Fibroblast of skin of abdomen (primary cell): ENCODE data around the gene CPZ. TPM values are rescaled to one million over a fixed set of nuclear protein-coding genes. Genes with fewer than 3 reads are reported as not detected.

ENCODE experiments used
- DNase-seq: peaks from one replicate; pipeline ENCODE4 v3.0.0-alpha.2; 2013
- polyA plus RNA-seq, 2 experiments: library from polyadenylated mRNA; unstranded; fragments of 120-200 nt; gene quantifications; one replicate each; pipeline ENCODE4 v1.2.1, GENCODE V29; 2013; ENCODE audit not compliant: insufficient read length in 2 of 2

CPZ gene
- 7.2 TPM for polyA plus RNA-seq (2013, experiment 1 of 2; ENCODE audit: insufficient read length)
- polyA plus RNA-seq (2013, experiment 2 of 2; ENCODE audit: insufficient read length): 7.2 TPM

DNA sequence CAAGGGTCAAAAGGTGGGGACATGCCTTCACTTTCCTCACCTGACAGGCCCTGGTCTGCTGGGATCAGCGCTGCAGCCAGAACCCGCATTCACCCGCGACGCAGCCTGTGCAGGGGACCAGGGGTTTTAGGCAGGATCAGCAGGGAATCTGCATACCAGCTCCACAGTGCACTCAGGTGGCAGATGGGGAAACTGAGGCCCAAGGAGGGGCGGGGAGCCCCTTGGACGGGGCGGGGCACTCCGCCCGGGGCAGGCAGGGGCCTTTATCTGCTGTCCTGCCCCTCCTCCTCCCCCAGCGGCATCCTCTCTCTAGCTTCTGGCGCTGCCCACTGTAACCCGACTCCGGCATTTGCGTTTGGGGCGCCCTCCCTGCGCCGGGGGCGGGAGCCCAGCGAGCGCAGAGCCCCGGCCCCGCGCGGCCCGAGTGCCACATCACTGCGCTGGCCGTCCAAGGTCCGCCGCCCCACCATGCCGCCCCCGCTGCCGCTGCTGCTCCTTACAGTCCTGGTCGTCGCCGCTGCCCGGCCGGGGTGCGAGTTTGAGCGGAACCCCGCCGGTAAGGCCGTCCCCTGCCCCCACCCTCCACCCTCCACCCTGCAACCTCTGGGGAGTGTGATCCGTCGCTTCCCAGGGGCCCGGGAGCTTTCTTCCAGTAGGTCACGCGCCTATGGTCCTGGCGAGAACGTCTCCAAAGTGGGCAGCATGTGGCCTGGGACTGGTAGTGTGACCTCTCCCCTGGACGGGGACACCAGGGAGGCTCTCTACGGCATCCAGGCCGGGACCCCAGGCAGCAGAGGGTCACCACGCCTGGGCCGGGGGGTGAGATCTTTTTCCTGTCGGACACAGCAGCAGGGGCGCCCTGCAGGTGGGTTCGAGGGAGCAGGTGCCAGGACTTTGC lies at the start of gene CPZ:
CPZ (plus strand) TSS at position 400 of the 898 bp plus-strand sequence; CDS start at position 469, 69 bp downstream.
- DNase-seq: peak; percentile 29

DNA sequence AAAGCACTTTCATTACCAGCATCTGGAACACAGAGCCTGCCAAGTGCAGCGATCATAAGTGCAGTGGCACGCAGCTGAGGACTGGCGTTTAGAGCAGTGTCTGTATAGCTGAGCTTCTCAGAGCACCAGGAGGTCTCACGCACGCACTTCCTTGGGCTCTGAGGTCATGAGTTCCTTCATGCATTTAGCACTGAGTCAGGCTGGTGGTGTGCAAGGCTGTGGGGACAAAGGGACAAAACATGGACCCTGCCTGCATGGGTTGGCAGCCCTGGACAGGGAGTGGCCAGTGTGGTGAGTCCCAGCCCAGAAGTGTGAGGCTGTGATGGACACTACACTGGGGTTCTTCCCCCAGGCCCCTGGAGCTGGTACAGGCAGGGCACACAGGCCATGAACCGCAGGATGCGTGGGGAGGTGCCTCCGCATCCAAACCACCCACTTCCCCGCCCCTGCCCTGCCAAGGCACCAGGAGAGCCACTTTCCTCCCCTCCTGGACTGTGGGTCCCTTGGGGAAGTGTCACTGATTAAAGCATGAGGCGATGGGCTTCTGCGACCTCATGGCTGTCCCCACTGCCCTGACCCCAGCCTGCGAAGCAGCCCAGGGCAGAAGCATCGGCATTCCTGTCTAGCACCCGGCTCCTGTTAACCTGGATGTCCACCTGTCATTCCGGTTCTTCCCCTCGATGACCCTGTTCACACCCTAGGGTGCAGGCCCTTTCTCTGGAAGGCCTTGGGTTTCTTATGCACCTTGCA lies 49.6 kb upstream of the CPZ start:
- DNase-seq: no peak

DNA sequence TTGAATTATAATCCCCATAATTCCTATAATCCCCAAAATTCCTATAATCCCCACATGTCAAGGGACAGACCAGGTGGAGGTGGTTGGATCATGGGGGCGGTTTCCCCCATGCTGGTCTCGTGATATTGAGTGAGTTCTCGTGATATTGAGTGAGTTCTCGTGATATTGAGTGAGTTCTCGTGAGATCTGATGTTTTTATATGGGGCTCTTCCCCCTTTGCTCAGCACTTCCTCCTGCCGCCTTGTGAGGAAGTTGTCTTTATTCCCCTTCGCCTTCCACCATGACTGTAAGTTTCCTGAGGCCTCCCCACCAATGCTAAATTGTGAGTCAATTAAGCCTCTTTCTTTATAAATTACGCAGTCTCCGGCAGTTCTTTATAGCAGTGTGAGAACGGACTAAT lies 48.9 kb upstream of the CPZ start:
- no peak for DNase-seq

DNA sequence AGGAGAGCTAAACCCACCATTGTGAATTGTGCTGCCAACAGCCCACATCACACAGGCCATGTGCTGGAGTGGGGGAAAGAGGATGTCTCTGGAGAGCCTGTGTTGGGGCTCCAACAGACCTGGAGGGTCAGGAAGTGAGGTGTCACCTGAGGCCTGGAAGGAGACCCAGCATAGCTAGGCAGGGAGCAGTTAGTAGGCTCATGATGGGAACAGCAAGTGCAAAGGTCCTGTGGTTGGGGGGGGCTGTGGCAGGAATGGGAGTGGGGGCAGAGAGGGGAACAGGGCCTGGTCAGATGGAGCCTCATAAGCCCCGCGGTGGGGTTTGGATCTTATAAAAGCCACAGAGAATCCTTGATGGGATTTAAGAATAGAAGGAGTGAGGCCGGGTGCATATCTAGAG lies 48.3 kb upstream of the CPZ start:
- DNase-seq: no peak

DNA sequence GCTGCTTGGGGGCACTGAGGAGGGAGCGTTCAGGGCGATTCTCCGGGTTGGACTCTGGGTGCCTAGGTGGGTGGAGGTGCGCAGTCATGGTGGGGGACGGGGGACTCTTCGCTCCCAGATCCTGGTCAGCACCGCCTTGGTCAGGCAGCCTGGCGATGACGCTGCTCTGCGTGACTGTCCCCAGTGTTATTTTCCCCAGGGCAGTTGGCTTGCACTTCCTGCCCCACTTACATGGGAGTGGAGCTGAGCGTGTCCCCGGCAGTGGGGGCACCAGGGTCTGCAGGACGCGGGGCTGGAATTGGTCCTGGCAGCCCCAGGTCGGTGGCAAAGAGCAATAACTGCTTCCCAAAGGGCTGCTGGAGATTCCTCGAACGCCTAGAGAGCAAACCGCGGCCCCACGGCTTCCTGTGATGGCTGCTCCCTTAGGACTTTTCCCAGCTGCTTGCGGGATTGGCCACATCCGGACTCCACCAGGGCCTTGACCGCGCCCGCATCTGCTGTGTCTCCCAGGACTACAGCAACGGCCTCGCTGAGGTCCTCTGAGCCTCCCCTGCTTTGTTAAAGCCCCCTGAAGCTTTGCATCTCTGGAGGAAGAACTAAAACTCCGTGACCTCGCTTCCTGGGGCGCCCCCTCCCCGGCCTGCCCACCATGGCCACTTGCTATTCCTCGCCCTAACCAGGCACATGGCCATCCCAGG lies 47.7 kb upstream of the CPZ start:
- DNase-seq: peak; percentile 57

DNA sequence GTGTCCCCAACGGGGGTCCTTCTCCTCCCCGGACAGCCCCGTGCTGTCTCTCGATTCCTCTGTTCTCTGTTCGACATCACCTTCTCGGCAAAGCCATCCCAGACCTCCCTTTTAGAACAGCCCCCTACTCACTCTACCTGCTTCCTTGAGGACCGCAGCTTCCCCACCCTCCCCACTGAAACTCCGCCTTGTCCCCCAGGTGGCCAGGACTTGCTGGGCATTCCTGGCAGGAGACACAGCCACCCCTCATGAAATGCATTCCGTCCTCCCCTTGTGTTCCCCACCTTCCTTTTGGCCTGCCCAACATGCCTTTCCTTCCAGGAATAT lies 47.2 kb upstream of the CPZ start:
- no peak for DNase-seq

DNA sequence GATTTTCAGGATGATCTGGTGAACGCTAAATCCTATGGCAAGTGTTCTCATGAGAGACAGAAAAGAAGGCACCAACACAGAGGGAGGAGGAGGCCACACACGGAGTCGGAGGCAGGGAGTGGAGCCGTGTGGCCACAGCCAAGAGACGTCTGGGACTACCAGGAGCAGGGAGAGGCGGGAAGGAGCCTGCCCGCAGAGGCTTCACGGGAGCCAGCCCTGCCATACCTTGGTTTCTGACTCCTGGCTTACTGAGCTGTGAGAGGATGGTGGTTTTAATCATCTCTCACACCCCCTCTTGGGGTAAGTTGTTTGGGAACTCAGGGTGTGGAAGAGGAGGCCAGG lies 45.8 kb upstream of the CPZ start:
- no peak for DNase-seq

DNA sequence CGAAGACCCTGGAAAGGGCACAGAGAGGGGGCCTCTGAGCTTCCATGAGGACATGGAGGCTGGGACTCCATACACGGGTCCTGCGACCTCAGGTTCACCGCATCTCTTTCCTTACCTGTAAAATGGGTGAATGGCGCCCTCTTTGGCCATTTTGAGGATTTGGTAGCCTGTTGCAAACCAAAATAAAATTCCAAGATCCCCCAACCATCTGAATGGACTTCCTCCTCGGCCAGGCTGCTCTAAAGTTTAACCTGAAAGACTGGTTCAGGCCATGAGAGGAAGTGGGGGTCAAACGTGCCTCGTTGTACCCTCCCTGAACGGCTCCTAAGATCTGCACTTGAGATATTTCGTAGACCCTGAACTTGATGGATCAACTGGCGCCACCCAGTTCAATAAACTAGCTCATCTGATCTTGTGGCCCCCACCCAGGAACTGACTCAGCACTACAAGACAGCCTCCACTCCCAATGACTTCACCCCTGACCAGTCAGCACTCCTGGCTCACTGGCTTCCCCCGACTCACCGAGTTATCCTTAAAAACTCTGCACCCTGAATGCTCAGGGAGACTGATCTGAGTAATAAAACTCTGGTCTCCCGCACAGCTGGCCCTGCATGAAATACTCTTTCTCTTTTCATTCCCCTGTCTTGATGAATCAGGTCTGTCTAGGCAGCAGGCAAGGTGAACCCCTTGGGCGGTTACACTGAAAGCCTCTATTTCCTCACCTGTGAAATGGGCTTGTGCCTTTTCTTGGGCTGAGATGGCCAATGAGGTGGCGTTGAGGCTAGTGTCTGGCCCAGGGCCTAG lies 45.3 kb upstream of the CPZ start:
- peak; percentile 37 for DNase-seq

DNA sequence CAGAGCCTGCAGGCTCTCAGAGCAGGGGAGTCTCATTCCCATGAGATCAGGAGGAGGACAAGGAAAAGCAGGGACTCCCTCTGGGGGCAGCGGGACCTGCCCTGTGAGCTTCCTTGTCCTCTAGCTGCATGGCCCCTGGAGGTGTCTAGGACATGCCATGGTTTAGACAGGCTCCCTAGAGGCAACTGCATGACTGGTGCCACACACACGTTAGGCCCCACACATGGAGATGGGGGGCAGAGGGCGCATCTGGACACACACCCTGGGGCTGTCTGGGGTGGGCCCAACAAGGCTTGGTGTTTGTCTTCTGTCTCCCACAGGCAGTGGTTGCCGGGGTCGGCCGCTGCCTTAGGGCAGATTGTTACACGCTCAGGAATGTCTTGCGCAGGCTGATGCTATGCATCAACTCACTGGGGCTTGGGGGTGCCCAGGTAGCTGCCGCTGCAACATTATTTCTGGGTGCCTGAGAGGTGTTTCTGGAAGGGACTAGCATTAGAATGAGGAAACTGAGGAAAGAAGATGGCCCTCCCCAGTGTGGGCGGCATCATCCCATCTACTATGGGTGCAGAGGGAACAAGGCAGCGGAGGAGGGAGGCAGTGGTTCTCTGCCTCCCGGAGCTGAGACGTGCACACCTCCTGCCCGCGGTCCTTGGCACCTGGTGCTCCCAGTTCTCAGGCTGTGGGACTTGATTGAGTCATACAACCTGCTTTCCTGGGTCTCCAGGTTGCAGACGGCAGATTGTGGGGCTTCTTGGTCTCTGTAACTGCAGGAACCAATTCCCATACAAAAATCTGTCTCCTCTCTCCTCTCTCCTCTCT lies 44.4 kb upstream of the CPZ start:
- no peak for DNase-seq

DNA sequence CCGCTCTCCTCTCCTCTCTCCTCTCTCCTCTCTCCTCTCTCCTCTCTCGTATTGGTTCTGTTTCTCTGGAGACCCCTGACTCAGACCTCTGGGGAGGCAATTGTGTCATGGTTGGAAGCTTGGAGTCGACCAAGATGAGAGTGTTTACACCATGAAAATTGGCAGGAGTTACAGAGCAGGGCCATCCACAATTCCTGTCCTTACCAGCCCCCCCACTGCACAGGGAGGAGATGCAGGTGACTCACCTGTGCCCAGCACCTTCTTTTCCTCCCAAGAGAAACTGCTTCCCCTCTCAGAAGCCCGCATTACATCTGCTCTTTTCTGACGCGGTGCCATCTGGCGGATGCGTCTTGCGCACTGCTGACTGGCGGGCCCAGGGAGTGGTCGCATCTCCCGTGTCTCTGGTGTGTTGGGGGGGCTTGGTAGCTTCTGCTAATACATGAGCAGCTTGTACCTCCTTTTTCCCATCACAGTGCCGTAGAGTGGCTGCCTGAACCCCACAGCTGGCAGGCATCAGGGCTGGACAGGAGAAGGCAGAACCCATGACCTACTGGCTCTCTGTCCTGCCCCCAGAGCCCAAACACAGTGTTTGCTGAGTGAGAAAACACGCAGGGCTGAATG lies 43.7 kb upstream of the CPZ start:
- no peak for DNase-seq

DNA sequence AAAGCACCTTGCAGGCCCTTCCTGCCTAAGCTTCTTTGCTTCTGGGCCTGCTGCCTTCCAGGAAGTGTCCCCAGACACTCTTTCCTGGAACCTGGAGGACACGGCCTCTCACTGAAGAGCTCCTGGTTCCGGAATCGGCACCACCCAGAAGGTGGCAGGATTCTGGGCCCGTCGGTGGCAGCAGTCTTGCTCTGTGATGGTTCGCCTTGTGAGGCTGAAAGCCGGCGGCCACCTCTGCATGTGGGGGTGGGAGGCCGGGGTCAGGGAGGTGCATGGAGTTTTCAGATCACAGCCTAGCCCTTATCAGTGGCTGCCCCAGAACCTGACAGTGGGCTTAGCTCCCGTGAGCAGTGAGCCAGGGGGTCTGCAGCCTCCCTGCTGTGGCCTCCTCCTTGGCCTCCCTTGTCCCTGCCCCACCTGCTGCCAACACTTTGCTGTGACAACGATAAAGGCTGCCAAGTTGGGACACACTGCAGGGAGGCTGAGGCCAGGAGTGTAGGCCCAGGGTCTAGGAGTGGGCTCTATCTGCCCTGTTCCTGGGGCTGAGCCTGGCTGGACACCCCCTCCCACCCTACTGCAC lies 43.1 kb upstream of the CPZ start:
- no peak for DNase-seq

DNA sequence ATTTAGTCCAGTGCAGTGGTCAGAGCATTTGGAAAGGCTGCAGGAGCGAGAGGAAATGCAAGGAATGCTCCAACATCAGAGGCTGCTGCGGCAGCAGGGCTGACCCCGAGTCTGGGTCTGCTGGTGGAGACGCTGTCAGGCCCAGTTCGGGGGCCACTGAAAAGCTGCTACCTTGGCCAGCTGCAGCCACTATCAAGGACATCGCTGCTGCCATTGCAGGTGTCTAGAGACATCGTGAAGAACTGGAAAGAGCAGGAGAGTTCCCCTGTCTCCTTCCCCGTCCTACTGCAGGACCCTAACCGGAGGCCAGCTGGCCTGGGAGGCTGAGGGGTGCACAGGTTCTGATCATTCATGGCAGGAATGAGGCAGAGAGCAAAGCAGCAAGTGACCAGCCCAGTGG lies 41.9 kb upstream of the CPZ start:
- no peak for DNase-seq

DNA sequence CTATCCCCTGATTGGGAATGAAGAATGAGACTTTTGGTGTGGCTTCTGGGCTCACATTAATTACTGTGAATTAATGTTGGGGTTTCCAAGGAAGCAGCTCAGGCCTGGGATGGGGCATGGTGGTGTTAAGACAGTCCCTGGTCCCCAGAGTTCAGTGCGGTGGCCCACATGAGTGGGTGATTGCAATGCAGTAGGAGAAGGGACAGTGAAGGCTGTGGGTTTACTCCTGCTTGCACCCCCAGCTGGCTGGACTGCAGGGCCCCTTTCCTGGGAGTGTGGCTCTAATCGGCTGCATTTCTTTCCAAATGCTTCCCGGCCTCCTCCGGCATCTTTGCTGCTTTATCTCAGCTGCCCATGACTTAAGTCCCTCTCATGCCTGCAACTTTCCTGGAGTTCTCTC lies 40.5 kb upstream of the CPZ start:
- DNase-seq: no peak

DNA sequence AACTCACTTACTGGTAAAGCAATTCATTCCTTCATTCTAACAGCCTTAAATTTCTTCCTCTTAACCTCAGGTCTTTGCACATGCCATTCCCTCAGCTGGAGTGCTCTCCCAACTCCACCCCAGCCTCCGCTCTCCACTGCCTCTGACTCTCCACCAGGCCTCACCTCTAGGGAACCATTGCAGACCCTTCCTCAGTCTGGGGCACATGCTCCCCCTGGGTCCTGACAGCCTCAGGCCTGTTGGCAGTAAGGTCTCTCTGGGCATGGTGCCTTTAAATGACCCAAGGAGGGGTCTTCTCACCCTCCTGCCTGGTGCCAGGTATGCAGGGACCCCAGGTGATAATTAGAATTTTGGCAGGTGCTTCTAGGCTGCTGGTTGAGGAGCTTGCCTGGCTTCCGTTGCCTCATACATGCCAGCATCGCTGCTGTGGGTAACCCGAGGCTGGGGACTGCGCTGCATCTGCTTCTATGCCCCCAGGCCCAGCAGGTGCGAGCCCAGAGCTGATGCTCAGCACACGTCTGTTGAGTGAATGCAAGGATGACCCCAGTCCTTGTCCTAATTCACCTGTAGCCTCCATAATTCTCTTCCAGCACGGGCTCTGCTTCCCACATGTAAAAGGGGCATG lies 39.9 kb upstream of the CPZ start:
- no peak for DNase-seq

DNA sequence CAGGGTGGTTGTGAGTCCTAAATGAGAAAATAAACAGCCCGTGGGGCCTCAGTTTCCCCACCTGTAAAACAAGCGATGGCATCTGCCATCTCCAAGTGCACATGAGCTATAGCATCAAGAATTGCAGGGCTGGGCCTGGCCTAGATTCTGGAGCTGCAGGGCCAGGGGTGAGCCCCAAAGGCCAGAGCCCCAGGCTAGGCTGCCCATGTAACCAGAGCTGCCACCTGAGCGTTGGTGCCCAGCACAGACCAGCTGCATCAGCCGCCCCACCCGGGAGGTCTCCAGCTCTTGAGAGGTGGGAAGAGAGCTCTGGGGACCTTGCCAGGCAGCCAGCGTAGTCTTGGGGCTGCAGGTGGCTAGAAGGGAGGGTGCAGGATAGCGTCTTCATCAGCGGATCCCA lies 39.3 kb upstream of the CPZ start:
- DNase-seq: no peak

DNA sequence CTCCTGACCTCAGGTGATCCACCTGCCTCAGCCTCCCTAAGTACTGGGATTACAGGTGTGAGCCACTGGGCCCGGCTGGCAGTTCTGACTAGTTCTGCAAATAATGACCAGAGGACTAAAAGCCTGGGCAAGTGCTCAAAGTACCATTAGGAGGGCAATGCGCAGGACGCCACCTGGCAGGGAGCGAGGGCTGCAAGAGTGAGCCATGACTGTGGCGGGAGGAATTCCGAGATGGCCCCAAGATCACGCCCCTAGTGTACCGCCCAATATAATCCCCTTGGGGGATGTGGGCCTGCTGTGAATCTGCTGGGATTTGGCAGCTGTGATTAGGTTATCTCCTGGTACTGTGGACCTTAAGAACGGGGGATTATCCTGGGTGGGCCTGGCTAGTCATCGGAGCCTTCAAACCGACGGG lies 38.6 kb upstream of the CPZ start:
- DNase-seq: no peak

DNA sequence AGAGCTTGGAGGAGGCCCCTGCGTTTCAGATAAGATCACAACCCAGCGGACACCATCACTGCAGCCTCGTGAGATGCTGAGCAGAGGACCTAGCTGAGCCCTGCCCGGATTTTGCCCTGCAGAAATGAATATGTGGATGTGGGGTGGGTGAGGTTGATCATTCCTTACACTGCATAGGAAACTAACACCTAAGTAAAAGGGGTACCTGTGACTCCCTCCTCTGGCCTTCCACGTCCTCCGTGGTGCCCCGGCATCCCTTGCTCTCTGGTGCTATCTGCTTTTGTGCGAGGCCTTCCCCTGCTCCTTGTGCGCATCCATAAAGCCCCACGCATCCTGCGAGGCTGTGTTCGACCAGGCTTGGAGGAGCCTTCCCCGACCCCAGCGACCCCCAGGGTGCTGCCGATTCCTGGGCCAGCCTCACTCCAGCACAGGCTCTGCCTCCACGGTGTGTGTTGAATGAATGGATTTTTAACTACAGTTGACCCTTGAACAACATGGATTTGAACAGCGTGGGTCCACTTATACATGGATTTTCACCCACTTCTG lies 37.9 kb upstream of the CPZ start:
- DNase-seq: no peak

DNA sequence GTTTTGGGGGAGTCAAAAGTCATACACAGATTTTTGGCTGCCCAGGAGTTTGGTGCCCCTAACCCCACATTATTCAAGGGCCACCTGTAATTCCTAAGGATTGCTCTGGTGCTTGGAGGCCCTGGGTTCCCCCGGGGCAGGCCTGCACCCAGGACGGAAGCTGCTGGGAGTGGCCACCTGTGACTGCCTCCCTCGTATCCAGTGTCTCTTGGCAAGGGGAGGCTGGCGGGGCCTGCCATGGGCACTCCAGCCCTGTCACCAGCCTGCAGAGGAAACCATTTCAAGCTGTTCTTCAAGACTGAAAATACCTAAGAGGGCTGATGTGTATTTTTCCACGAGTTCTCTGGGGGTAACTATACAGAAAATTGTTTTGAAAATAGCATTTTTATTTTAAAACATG lies 36.8 kb upstream of the CPZ start:
- no peak for DNase-seq

DNA sequence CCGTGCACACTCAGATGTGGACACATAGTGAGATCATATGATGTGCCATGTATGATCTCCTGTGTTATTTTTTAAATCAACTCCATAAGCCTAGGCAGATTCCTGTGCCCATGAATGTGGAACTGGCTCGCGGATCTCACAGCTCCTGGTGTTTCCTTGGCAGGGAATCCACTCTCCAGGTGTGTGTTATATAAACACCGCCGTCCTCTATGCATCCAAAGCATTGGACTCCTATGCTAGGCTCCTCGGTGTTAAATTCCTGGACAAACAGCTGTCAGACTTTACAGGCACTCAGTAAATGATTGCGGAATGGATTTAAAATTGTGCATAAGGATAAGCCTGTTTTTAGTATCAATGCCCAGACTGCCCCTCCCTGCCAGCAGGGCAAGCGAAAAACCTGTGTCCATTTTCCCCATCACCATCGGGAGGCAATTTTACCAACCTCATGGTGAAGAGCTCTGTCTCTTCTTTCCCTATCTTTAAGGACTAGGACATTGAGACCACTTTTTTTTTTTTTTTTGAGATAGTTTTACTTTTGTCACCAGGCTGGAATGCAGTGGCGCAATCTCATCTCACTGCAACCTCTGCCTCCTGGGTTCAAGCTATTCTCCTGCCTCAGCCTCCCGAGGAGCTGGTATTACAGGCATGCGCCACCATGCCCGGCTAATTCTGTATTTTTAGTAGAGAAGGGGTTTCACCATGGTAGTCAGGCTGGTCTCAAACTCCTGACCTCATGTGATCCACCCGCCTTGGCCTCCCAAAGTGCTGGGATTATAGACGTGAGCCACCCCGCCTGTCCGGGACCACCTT lies 36.0 kb upstream of the CPZ start:
- no peak for DNase-seq
